ENCODE data around the gene PIR. TPM values are rescaled to one million over a fixed set of nuclear protein-coding genes. Genes with fewer than 3 reads are reported as not detected.

The PIR gene
- total RNA-seq, 1 donor from 2014 or later: 45.0 TPM

GRCh38 chrX:15413101-15413500, 80.0 kb downstream of the PIR start:
- H3K9ac ChIP-seq: no peak overlapping the region
- H2AFZ ChIP-seq (replicated peaks): no peak overlapping the region
- H3K9me3 ChIP-seq (ENCODE audit: low read depth): no peaks in the 10 kb centered on the region
- H3K4me3 Mint-ChIP-seq: peak overlapping the region; percentile 17
- H3K4me2 ChIP-seq: peak overlapping the region; percentile 58
- H3K4me1 ChIP-seq: peaks cover 33% of the 10 kb centered on the region
- H3K36me3 Mint-ChIP-seq: peaks cover 23% of the 10 kb centered on the region
- H3K36me3 ChIP-seq: peaks cover 4% of the 10 kb centered on the region
- no peak for TF ChIP-seq EZH2phosphoT487 (IDR thresholded peaks at IDR 0.05)
- no peak for TF ChIP-seq CTCF (IDR thresholded peaks at IDR 0.05)
- no peak for TF ChIP-seq EZH2 (IDR thresholded peaks at IDR 0.05)
- H3K27ac Mint-ChIP-seq: peak overlapping the region; percentile 80
- H3K27ac ChIP-seq: no peak overlapping the region
- H3K9me3 Mint-ChIP-seq: peaks cover 13% of the 10 kb centered on the region
- no peaks in the 10 kb centered on the region for H3K27me3 ChIP-seq
- H3K4me3 ChIP-seq: no peak overlapping the region
- peaks cover 2% of the 10 kb centered on the region for H3K27me3 Mint-ChIP-seq (ENCODE audit: insufficient read depth, low read depth)
- peak; percentile 51 for DNase-seq (ENCODE audit: low spot score)
- no peaks in the 10 kb centered on the region for H3K79me2 ChIP-seq (ENCODE audit: low read depth)
- peaks cover 39% of the 10 kb centered on the region for H3K4me1 Mint-ChIP-seq
- H3F3A ChIP-seq (ENCODE audit: low read depth): no peaks in the 10 kb centered on the region
- H4K20me1 ChIP-seq (ENCODE audit: low read depth): no peaks in the 10 kb centered on the region

- H3K4me2 ChIP-seq: no peak overlapping the region
- H3K9me3 ChIP-seq (ENCODE audit: low read depth): no peaks in the 10 kb centered on the region
- no peaks in the 10 kb centered on the region for H3K9me3 Mint-ChIP-seq
- no peak overlapping the region for H3K4me3 Mint-ChIP-seq
- no peak overlapping the region for H3K4me3 ChIP-seq
- no peak overlapping the region for H3K9ac ChIP-seq
- peaks cover 41% of the 10 kb centered on the region for H3K4me1 Mint-ChIP-seq
- no peak overlapping the region for H3K27ac ChIP-seq
- peaks cover 2% of the 10 kb centered on the region for H3K27me3 Mint-ChIP-seq (ENCODE audit: insufficient read depth, low read depth)
- H3K79me2 ChIP-seq (ENCODE audit: low read depth): no peaks in the 10 kb centered on the region
- H3F3A ChIP-seq (ENCODE audit: low read depth): no peaks in the 10 kb centered on the region
- no peak for DNase-seq (ENCODE audit: low spot score)
- peaks cover 40% of the 10 kb centered on the region for H3K4me1 ChIP-seq
- TF ChIP-seq EZH2 (IDR thresholded peaks at IDR 0.05): no peak
- no peak for TF ChIP-seq CTCF (IDR thresholded peaks at IDR 0.05)
- TF ChIP-seq EZH2phosphoT487 (IDR thresholded peaks at IDR 0.05): no peak
- H3K27ac Mint-ChIP-seq: no peak overlapping the region
- H3K36me3 ChIP-seq: no peaks in the 10 kb centered on the region
- H2AFZ ChIP-seq (replicated peaks): no peak overlapping the region
- H4K20me1 ChIP-seq (ENCODE audit: low read depth): no peaks in the 10 kb centered on the region
- no peaks in the 10 kb centered on the region for H3K27me3 ChIP-seq
- H3K36me3 Mint-ChIP-seq: peaks cover 10% of the 10 kb centered on the region
These were observed 82.2 kb downstream of the PIR start for GRCh38 chrX:15410947-15411346.

GRCh38 chrX:15410430-15410829, 82.7 kb downstream of the PIR start:
- H4K20me1 ChIP-seq (ENCODE audit: low read depth): no peaks in the 10 kb centered on the region
- peaks cover 41% of the 10 kb centered on the region for H3K4me1 ChIP-seq
- no peaks in the 10 kb centered on the region for H3K36me3 ChIP-seq
- Mint-ChIP-seq H3K36me3 (peaks cover 7% of the 10 kb centered on the region), H3K27ac (no peak overlapping the region), H3K27me3 (ENCODE audit: insufficient read depth, low read depth) (peaks cover 2% of the 10 kb centered on the region), H3K9me3 (no peaks in the 10 kb centered on the region), H3K4me3 (no peak overlapping the region), H3K4me1 (peaks cover 41% of the 10 kb centered on the region)
- no peak overlapping the region for H3K4me2 ChIP-seq
- no peaks in the 10 kb centered on the region for H3F3A ChIP-seq (ENCODE audit: low read depth)
- no peak overlapping the region for H3K27ac ChIP-seq
- no peak overlapping the region for H2AFZ ChIP-seq (replicated peaks)
- no peaks in the 10 kb centered on the region for H3K79me2 ChIP-seq (ENCODE audit: low read depth)
- no peak overlapping the region for H3K4me3 ChIP-seq
- no peak for DNase-seq (ENCODE audit: low spot score)
- no peak for TF ChIP-seq EZH2 (IDR thresholded peaks at IDR 0.05)
- no peaks in the 10 kb centered on the region for H3K27me3 ChIP-seq
- no peak overlapping the region for H3K9ac ChIP-seq
- no peaks in the 10 kb centered on the region for H3K9me3 ChIP-seq (ENCODE audit: low read depth)

GRCh38 chrX:15405846-15406245, 87.3 kb downstream of the PIR start:
- H3K79me2 ChIP-seq (ENCODE audit: low read depth): no peaks in the 10 kb centered on the region

More at GRCh38 chrX:15405846-15406245, 87.3 kb downstream of the PIR start:
- H2AFZ ChIP-seq (replicated peaks): no peak overlapping the region
- H3F3A ChIP-seq (ENCODE audit: low read depth): no peaks in the 10 kb centered on the region
- Mint-ChIP-seq H3K36me3 (peaks cover 9% of the 10 kb centered on the region), H3K4me1 (peaks cover 15% of the 10 kb centered on the region), H3K27ac (no peak overlapping the region), H3K27me3 (ENCODE audit: insufficient read depth, low read depth) (no peaks in the 10 kb centered on the region), H3K9me3 (no peaks in the 10 kb centered on the region), H3K4me3 (no peak overlapping the region)
- H3K4me1 ChIP-seq: peaks cover 13% of the 10 kb centered on the region
- no peak overlapping the region for H3K4me3 ChIP-seq
- no peaks in the 10 kb centered on the region for H3K9me3 ChIP-seq (ENCODE audit: low read depth)
- H3K27me3 ChIP-seq: no peaks in the 10 kb centered on the region
- no peaks in the 10 kb centered on the region for H4K20me1 ChIP-seq (ENCODE audit: low read depth)
- no peak overlapping the region for H3K27ac ChIP-seq
- DNase-seq (ENCODE audit: low spot score): no peak
- TF ChIP-seq EZH2phosphoT487 (IDR thresholded peaks at IDR 0.05) (no peak), EZH2 (IDR thresholded peaks at IDR 0.05) (no peak), CTCF (IDR thresholded peaks at IDR 0.05) (no peak)
- no peaks in the 10 kb centered on the region for H3K36me3 ChIP-seq
- H3K4me2 ChIP-seq: no peak overlapping the region
- H3K9ac ChIP-seq: no peak overlapping the region
